ENCODE data around the gene MEN1. TPM values are rescaled to one million over a fixed set of nuclear protein-coding genes. Genes with fewer than 3 reads are reported as not detected.

The MEN1 gene
- total and polyA plus RNA-seq, 8 donors: 26.9 to 46.5 (median 37.0) TPM

DNA sequence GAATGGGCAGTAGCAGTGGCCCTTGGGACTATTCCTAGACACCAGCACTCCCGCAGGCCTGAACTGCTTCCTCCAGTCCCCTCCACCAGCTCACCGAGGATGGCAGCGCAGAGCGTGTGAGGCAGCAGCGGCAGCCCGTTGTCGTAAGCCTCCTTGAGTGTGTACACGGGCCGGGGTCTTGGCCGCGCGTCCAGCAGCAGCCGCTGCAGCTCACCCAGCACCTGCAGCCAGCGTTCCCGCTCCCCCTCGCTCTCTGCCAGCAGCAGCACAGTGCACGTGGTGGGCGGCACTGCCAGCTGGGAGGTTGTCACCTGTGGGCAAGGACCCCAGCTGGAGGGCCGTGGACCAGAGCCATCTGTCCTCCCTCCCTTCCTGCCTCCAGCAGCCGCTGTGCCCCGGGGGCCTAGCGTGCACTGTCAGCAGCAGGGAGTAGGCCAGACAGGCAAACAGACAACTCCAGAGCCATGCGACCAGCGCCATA is 21.1 kb upstream of the MEN1 start:
- Histone ChIP-seq H3K27me3 (no peaks in the 10 kb centered on the region), H3K9me3 (no peaks in the 10 kb centered on the region), H3K4me1 (no peaks in the 10 kb centered on the region), H3K4me3 (no peak overlapping the region), H3K27ac (no peak overlapping the region), H3K36me3 (peaks cover 0 to 60% of the 10 kb centered on the region in 2 donors)
- no peak for DNase-seq
- intact Hi-C loops (cut with DNase I): no loop called here
- TF ChIP-seq, protein P1, sequence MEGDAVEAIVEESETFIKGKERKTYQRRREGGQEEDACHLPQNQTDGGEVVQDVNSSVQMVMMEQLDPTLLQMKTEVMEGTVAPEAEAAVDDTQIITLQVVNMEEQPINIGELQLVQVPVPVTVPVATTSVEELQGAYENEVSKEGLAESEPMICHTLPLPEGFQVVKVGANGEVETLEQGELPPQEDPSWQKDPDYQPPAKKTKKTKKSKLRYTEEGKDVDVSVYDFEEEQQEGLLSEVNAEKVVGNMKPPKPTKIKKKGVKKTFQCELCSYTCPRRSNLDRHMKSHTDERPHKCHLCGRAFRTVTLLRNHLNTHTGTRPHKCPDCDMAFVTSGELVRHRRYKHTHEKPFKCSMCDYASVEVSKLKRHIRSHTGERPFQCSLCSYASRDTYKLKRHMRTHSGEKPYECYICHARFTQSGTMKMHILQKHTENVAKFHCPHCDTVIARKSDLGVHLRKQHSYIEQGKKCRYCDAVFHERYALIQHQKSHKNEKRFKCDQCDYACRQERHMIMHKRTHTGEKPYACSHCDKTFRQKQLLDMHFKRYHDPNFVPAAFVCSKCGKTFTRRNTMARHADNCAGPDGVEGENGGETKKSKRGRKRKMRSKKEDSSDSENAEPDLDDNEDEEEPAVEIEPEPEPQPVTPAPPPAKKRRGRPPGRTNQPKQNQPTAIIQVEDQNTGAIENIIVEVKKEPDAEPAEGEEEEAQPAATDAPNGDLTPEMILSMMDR (IDR thresholded peaks at IDR 0.05): no peak
- no peak for ATAC-seq

DNA sequence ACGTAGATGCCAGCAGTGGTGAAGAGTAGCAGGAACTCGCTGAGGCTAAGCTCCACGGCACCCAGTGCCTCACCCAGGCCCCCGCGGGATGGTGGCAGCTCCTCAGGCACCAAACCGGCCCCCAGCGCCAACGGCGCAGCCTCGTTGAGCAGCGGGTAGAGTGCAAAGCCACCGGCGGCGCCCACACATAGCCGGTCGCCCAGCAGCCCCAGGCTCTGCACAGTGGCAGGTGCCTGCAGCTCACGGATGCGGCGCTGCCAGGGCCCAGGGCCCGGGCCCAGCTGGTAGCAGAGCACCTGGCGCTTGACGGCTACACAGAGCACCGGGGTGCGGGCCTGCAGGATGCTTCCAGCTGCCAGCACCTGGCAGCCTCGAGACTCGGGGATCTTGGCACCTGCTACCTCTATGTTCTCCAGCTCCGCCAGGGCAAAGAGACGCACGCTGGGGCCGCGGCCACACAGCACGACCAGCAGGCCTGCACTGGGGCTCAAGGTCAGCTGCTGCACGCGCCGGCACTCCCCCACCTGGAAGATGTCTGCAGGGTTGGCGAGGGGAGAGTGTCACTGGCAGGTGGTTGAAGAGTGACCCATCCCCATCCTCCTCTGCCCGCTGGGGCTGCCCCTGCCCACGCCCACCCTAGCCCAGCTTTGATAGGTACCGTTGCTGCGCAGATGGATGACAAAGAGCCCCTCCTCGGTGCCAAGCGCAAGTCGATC is 19.3 kb upstream of the MEN1 start:
- no peaks in the 10 kb centered on the region for H3K9me3 ChIP-seq
- ATAC-seq (no peak), DNase-seq (no peak)
- no peaks in the 10 kb centered on the region for H3K4me1 ChIP-seq
- H3K36me3 ChIP-seq: peaks cover 0 to 61% of the 10 kb centered on the region in 2 donors
- no peak overlapping the region for H3K4me3 ChIP-seq
- no peaks in the 10 kb centered on the region for H3K27me3 ChIP-seq
- TF ChIP-seq, protein P1 (IDR thresholded peaks at IDR 0.05): no peak
- H3K27ac ChIP-seq: no peak overlapping the region
- intact Hi-C loops (cut with DNase I): no loop called here

DNA sequence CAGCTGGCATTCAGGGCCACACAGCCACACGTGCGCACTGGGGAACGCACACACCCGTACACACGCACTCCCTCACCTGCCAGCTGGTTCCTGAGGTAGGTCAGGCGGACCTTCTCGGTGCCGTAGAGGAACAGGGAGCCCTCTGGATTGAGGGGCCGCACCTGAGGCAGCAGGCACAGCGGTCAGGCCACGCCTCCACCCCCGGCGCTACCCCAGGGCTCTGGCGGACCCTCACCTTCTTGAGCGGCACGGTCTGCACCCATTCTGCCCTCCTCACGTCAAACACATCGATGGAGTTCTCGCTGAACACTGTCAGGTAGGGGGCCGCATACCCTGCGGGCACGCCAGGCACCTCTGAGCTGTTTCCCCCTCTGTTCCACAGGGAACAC is 17.1 kb upstream of the MEN1 start:
- no peak for ATAC-seq

DNA sequence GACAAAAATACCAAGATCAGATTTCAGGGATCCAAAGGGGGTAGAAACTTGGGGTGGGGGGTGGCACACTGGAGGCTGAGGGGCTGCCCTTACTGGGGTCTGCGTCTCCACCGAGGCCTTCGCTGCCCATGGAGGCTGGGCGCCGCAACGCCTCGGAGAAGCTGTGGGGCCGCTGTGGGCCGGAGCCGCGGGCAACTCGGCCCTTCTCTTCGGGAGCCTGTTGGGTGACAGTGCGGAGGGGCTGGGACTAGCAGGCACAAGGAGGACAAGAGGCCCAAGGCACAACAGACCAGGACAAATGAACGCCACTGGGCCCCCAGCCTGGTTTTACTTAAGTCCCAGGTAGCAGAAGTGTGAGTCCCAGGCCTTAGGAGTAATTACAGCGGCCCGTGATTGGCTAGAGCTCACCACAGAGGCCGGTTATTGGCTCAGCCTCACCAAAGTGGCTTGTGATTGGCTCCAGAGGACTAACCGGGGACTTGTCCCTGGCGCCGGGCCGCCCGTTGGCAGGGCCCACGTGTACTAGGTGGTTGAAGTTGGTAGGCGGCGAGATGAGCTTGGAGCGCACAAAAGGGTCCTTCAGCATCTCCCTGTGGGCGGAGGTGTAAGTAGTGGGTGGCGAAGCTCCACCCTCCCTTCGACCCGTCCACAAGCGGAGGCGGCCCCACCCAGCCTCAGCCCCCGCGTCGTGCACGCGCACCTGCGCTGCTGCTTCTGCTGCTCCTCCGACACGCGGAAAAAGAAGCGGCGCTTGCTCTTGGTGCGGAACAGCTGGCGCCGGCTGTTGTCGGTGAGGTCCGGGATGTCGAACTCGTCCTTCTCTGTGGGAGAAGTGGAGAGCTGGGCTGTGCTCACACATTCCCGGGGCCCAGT is 16.5 kb upstream of the MEN1 start:
- DNase-seq (no peak), ATAC-seq (no peak)
- TF ChIP-seq, protein P1 (IDR thresholded peaks at IDR 0.05): no peak
- H3K36me3 ChIP-seq: peaks cover 0 to 37% of the 10 kb centered on the region in 2 donors
- no peaks in the 10 kb centered on the region for H3K9me3 ChIP-seq
- intact Hi-C loops (cut with DNase I): no loop called here
- no peak overlapping the region for H3K4me3 ChIP-seq
- H3K4me1 ChIP-seq: no peaks in the 10 kb centered on the region
- H3K27ac ChIP-seq: no peak overlapping the region
- no peaks in the 10 kb centered on the region for H3K27me3 ChIP-seq

More for the DNA sequence above, 17.1 kb upstream of the MEN1 start:
- no peak for DNase-seq
- no peak overlapping the region for H3K27ac ChIP-seq
- no peaks in the 10 kb centered on the region for H3K9me3 ChIP-seq
- TF ChIP-seq, protein P1 (IDR thresholded peaks at IDR 0.05): no peak
- H3K27me3 ChIP-seq: no peaks in the 10 kb centered on the region
- no peak overlapping the region for H3K4me3 ChIP-seq
- intact Hi-C loops (cut with DNase I): no loop called here
- H3K4me1 ChIP-seq: no peaks in the 10 kb centered on the region
- H3K36me3 ChIP-seq: peaks cover 0 to 42% of the 10 kb centered on the region in 2 donors

DNA sequence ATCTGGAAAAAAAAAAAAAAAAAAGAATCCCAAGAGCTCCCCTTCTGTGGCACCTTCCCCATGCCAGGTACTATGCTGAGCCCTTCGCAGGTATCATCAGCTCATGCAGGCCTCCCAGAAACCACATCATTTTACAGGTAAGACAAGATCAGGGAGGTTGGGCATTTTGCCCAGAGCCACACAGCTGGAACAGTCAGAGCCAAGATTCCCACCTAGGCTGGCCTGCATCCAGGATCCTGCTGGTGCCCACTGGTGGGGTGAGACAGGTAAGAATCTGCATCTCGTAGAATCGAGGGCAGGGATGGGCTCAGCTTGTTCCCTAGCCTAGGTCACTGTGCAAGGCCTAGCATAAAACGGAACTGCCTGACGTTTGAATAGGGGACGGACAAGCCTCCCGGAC is 15.7 kb upstream of the MEN1 start:
- ATAC-seq (no peak), DNase-seq (no peak)
- H3K27me3 ChIP-seq: no peaks in the 10 kb centered on the region
- no peaks in the 10 kb centered on the region for H3K4me1 ChIP-seq
- TF ChIP-seq, protein P1 (IDR thresholded peaks at IDR 0.05): no peak
- H3K36me3 ChIP-seq: peaks cover 0 to 30% of the 10 kb centered on the region in 2 donors
- intact Hi-C loops (cut with DNase I): no loop called here
- H3K27ac ChIP-seq: no peak overlapping the region
- no peak overlapping the region for H3K4me3 ChIP-seq
- H3K9me3 ChIP-seq: no peaks in the 10 kb centered on the region
